HepG2 (cell line): ENCODE results near the gene PAK1.

Experiments
- CREM ChIP-seq, 2 experiments: sonication (generic) in 1 of 2; formaldehyde crosslinking in 1 of 2; IDR thresholded peaks; 2 replicates each; pipeline versions ENCODE4 v1.4.0 to v1.6.1; 2016 to 2020; ENCODE audit warnings: antibody characterized with exemption in 1 of 2, mild to moderate bottlenecking in 1 of 2, missing genetic modification reagents in 1 of 2
- MYNN ChIP-seq: sonication (generic); formaldehyde crosslinking; IDR thresholded peaks from 2 replicates; pipeline ENCODE4 v1.4.0; 2020; ENCODE audit warnings: mild to moderate bottlenecking, low read depth, missing genetic modification reagents
- POLR2A ChIP-seq, 2 experiments: IDR thresholded peaks; 2 replicates each; pipeline ENCODE4 v1.6.1; 2011; ENCODE audit warnings: low read depth in 2 of 2, low read length in 2 of 2, mild to moderate bottlenecking in 1 of 2, moderate library complexity in 1 of 2; ENCODE audit not compliant: insufficient read depth in 1 of 2
- PPARG ChIP-seq: conservative IDR thresholded peaks from 2 replicates; pipeline ENCODE4 v1.6.1; 2016; ENCODE audit warnings: missing biosample characterization, missing genetic modification reagents
- RARA ChIP-seq: IDR thresholded peaks from 2 replicates; pipeline ENCODE4 v1.6.1; 2016; ENCODE audit warnings: missing genetic modification reagents, missing compliant biosample characterization
- SMARCC2 ChIP-seq: fragments of 450-650 bp; IDR thresholded peaks from 2 replicates; pipeline ENCODE4 v1.6.1; 2017; ENCODE audit warnings: antibody characterized with exemption, mild to moderate bottlenecking
- YY1 ChIP-seq: IDR thresholded peaks from 2 replicates; pipeline ENCODE4 v1.6.1; 2011; ENCODE audit warnings: low read length, low read depth, moderate library complexity, mild to moderate bottlenecking; ENCODE audit not compliant: insufficient read depth, insufficient replicate concordance
- ZNF317 ChIP-seq: sonication (generic); formaldehyde crosslinking; IDR thresholded peaks from 2 replicates; pipeline ENCODE4 v1.5.0; 2020; ENCODE audit warnings: mild to moderate bottlenecking, missing genetic modification reagents
- ZNF674 ChIP-seq: sonication (generic); formaldehyde crosslinking; IDR thresholded peaks from 2 replicates; pipeline ENCODE4 v1.5.0; 2020; ENCODE audit warnings: low read depth, mild to moderate bottlenecking, missing genetic modification reagents
- TF ChIP-seq, protein P1 (sequence below): sonication (generic); formaldehyde crosslinking; IDR thresholded peaks from 2 replicates; pipeline ENCODE4 v1.5.0; 2020; ENCODE audit warnings: mild to moderate bottlenecking, missing genetic modification reagents, moderate library complexity
- TF ChIP-seq, protein P2 (sequence below): IDR thresholded peaks from 2 replicates; pipeline ENCODE4 v1.6.1; 2016; ENCODE audit warnings: missing biosample characterization, missing genetic modification reagents, low read depth

DNA sequence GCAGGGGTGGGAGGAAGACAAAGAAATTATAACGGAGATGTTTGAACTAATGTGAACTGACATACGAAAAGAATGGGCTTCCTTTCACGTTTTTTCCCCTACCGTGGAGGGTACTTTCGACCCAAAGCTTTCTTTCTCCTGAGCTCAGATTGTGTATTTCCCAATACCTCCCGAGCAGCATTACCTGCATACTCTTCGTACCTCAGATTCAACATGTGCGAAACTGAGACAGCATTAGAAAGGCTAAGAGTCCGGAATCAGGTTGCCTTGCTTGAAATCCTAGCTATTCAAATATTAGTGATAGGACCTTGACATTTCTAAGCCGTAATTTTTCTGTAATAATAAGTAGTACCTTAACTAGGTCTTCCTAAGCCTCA, 778 bp upstream of the PAK1 start:
- TF ChIP-seq ZNF317 (CRISPR knock-in tag) (no peak), YY1 (no peak), PPARG (CRISPR knock-in tag) (no peak), SMARCC2 (no peak), CREM (IDR thresholded peaks at IDR 0.05) (no peak), CREM (CRISPR knock-in tag; IDR thresholded peaks at IDR 0.05) (no peak), RARA (CRISPR knock-in tag) (no peak), MYNN (CRISPR knock-in tag) (no peak), ZNF674 (no peak), POLR2A (IDR thresholded peaks at IDR 0.05; ENCODE audit: insufficient read depth in 1 of 2, low read depth in 2 of 2, low read length in 2 of 2) (no peak)
- TF ChIP-seq, protein P1, sequence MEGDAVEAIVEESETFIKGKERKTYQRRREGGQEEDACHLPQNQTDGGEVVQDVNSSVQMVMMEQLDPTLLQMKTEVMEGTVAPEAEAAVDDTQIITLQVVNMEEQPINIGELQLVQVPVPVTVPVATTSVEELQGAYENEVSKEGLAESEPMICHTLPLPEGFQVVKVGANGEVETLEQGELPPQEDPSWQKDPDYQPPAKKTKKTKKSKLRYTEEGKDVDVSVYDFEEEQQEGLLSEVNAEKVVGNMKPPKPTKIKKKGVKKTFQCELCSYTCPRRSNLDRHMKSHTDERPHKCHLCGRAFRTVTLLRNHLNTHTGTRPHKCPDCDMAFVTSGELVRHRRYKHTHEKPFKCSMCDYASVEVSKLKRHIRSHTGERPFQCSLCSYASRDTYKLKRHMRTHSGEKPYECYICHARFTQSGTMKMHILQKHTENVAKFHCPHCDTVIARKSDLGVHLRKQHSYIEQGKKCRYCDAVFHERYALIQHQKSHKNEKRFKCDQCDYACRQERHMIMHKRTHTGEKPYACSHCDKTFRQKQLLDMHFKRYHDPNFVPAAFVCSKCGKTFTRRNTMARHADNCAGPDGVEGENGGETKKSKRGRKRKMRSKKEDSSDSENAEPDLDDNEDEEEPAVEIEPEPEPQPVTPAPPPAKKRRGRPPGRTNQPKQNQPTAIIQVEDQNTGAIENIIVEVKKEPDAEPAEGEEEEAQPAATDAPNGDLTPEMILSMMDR: no peak
- TF ChIP-seq, protein P2, sequence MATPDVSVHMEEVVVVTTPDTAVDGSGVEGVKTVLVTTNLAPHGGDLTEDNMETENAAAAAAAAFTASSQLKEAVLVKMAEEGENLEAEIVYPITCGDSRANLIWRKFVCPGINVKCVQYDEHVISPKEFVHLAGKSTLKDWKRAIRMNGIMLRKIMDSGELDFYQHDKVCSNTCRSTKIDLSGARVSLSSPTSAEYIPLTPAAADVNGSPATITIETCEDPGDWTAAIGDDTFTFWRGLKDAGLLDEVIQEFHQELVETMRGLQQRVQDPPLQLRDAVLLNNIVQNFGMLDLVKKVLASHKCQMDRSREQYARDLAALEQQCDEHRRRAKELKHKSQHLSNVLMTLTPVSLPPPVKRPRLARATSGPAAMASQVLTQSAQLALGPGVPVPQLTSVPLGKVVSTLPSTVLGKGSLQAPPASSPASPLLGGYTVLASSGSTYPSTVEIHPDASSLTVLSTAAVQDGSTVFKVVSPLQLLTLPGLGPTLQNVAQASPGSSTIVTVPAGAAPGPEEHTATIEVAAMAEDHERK (CRISPR knock-in tag): no peak
